ENCODE results near the gene EAF2. TPM values are rescaled to one million over a fixed set of nuclear protein-coding genes. Genes with fewer than 3 reads are reported as not detected.

The EAF2 gene
- 1.4 and 2.4 TPM in 2 replicates for total RNA-seq
- long read RNA-seq, result 0 reads

- Mint-ChIP-seq H3K27me3 (ENCODE audit: unreplicated experiment) (peaks cover 9% of the 10 kb centered on the region), H3K9me3 (ENCODE audit: unreplicated experiment) (no peaks in the 10 kb centered on the region), H3K4me3 (ENCODE audit: unreplicated experiment) (peak within 1 kb of the TSS; percentile 89), H3K36me3 (ENCODE audit: unreplicated experiment) (peaks cover 3% of the 10 kb centered on the region), H3K27ac (ENCODE audit: unreplicated experiment) (peak within 1 kb of the TSS; percentile 91), H3K4me1 (ENCODE audit: unreplicated experiment) (peaks cover 21% of the 10 kb centered on the region)
- DNase-seq (ENCODE audit: extremely low spot score, unreplicated experiment), result peak; percentile 97
- no peak for TF ChIP-seq CTCF (IDR thresholded peaks at IDR 0.05)
Observed at GRCh38 chr3:121834671-121835464, at the start of gene EAF2, which contains the start of gene IQCB1. Gene EAF2, plus strand, starts transcription at chr3:121835209. Its CDS starts 77 bp downstream, at chr3:121835286. Gene IQCB1, minus strand, starts transcription at chr3:121835060. Its CDS starts 6,100 bp downstream, at chr3:121828960.

- peaks cover 55% of the 10 kb centered on the region for H3K36me3 Mint-ChIP-seq (ENCODE audit: unreplicated experiment)
- H3K27me3 Mint-ChIP-seq (ENCODE audit: unreplicated experiment), result no peaks in the 10 kb centered on the region
- no peak overlapping the region for H3K4me3 Mint-ChIP-seq (ENCODE audit: unreplicated experiment)
- no peak for DNase-seq (ENCODE audit: extremely low spot score, unreplicated experiment)
- H3K4me1 Mint-ChIP-seq (ENCODE audit: unreplicated experiment), result no peaks in the 10 kb centered on the region
- H3K27ac Mint-ChIP-seq (ENCODE audit: unreplicated experiment), result no peak overlapping the region
- no peaks in the 10 kb centered on the region for H3K9me3 Mint-ChIP-seq (ENCODE audit: unreplicated experiment)
- no peak for TF ChIP-seq CTCF (IDR thresholded peaks at IDR 0.05)
Observed at GRCh38 chr3:121786485-121786884, 48.5 kb upstream of the EAF2 start.

- no peak for TF ChIP-seq CTCF (IDR thresholded peaks at IDR 0.05)
- no peak overlapping the region for H3K4me3 Mint-ChIP-seq (ENCODE audit: unreplicated experiment)
Observed at GRCh38 chr3:121793078-121793477, 41.9 kb upstream of the EAF2 start.

GRCh38 chr3:121794264-121794983, 40.6 kb upstream of the EAF2 start:
- Mint-ChIP-seq H3K9me3 (ENCODE audit: unreplicated experiment) (no peaks in the 10 kb centered on the region), H3K27ac (ENCODE audit: unreplicated experiment) (no peak overlapping the region), H3K27me3 (ENCODE audit: unreplicated experiment) (no peaks in the 10 kb centered on the region), H3K36me3 (ENCODE audit: unreplicated experiment) (peaks cover 26% of the 10 kb centered on the region), H3K4me1 (ENCODE audit: unreplicated experiment) (peaks cover 4% of the 10 kb centered on the region), H3K4me3 (ENCODE audit: unreplicated experiment) (no peak overlapping the region)
- TF ChIP-seq CTCF (IDR thresholded peaks at IDR 0.05), result no peak
- DNase-seq (ENCODE audit: extremely low spot score, unreplicated experiment), result no peak

More at GRCh38 chr3:121793078-121793477, 41.9 kb upstream of the EAF2 start:
- no peaks in the 10 kb centered on the region for H3K27me3 Mint-ChIP-seq (ENCODE audit: unreplicated experiment)
- H3K4me1 Mint-ChIP-seq (ENCODE audit: unreplicated experiment), result peaks cover 4% of the 10 kb centered on the region
- no peak overlapping the region for H3K27ac Mint-ChIP-seq (ENCODE audit: unreplicated experiment)
- no peak for DNase-seq (ENCODE audit: extremely low spot score, unreplicated experiment)
- peaks cover 37% of the 10 kb centered on the region for H3K36me3 Mint-ChIP-seq (ENCODE audit: unreplicated experiment)
- no peaks in the 10 kb centered on the region for H3K9me3 Mint-ChIP-seq (ENCODE audit: unreplicated experiment)

GRCh38 chr3:121796970-121797369, 38.0 kb upstream of the EAF2 start:
- H3K4me3 Mint-ChIP-seq (ENCODE audit: unreplicated experiment), result no peak overlapping the region
- no peak for DNase-seq (ENCODE audit: extremely low spot score, unreplicated experiment)
- peaks cover 4% of the 10 kb centered on the region for H3K4me1 Mint-ChIP-seq (ENCODE audit: unreplicated experiment)
- no peaks in the 10 kb centered on the region for H3K9me3 Mint-ChIP-seq (ENCODE audit: unreplicated experiment)
- TF ChIP-seq CTCF (IDR thresholded peaks at IDR 0.05), result no peak
- no peaks in the 10 kb centered on the region for H3K27me3 Mint-ChIP-seq (ENCODE audit: unreplicated experiment)
- peaks cover 15% of the 10 kb centered on the region for H3K36me3 Mint-ChIP-seq (ENCODE audit: unreplicated experiment)
- H3K27ac Mint-ChIP-seq (ENCODE audit: unreplicated experiment), result no peak overlapping the region

Data from osteocyte (in vitro differentiated cells).